Measurements from ENCODE around the gene TBX19.
A peak's percentile ranks its signal among the peaks of the same experiment; 100 is the strongest.
"Not testable (repeated sequence)": the region's sequence is repeated elsewhere in the genome, so short reads cannot be mapped to it uniquely, and the experiment has no call there.

The TBX19 gene

GRCh38 chr1:168324745-168325425 lies 44.2 kb downstream of the TBX19 start:
- no peak for DNase-seq

- no peak for DNase-seq
Measured at GRCh38 chr1:168328731-168329364, 48.2 kb downstream of the TBX19 start.

GRCh38 chr1:168330285-168330684 lies 49.6 kb downstream of the TBX19 start:
- DNase-seq: no peak

- DNase-seq: no peak
Measured at GRCh38 chr1:168331569-168331968, 50.9 kb downstream of the TBX19 start.

GRCh38 chr1:168333562-168334276 lies 53.0 kb downstream of the TBX19 start:
- no peak for DNase-seq

GRCh38 chr1:168335500-168335899 lies 54.8 kb downstream of the TBX19 start:
- DNase-seq: no peak

GRCh38 chr1:168338589-168339503 lies 58.2 kb downstream of the TBX19 start:
- no peak for DNase-seq

- DNase-seq: no peak
Measured at GRCh38 chr1:168340781-168341482, 60.3 kb downstream of the TBX19 start.

- no peak for DNase-seq
Measured at GRCh38 chr1:168341483-168341975, 60.9 kb downstream of the TBX19 start.

- peak; percentile 85 for DNase-seq
Measured at GRCh38 chr1:168342572-168343280, 62.0 kb downstream of the TBX19 start.

- DNase-seq: no peak
Measured at GRCh38 chr1:168343566-168343965, 62.9 kb downstream of the TBX19 start.

- DNase-seq: no peak
Measured at GRCh38 chr1:168344517-168344916, 63.8 kb downstream of the TBX19 start.

- DNase-seq: no peak
Measured at GRCh38 chr1:168345939-168346338, 65.3 kb downstream of the TBX19 start.

GRCh38 chr1:168347630-168348029 lies 67.0 kb downstream of the TBX19 start:
- no peak for DNase-seq

GRCh38 chr1:168348146-168348709 lies 67.6 kb downstream of the TBX19 start:
- no peak for DNase-seq

- not testable (repeated sequence) for DNase-seq
Measured at GRCh38 chr1:168354335-168355269, 73.9 kb downstream of the TBX19 start.

GRCh38 chr1:168360151-168361021 lies 79.7 kb downstream of the TBX19 start:
- DNase-seq: no peak

- DNase-seq: no peak
Measured at GRCh38 chr1:168361252-168361651, 80.6 kb downstream of the TBX19 start.

GRCh38 chr1:168362991-168363390 lies 82.3 kb downstream of the TBX19 start:
- DNase-seq: peak; percentile 16
